HUES48 (cell line): ENCODE measurements around the gene CNBD2.

Experiments used
- H3K27ac ChIP-seq: one replicate; pipeline ENCODE4 v1.7.0; 2013; ENCODE audit warnings: low read depth, low read length, inconsistent platforms
- H3K27me3 ChIP-seq: 2 replicates; pipeline ENCODE4 v1.6.1; 2013; ENCODE audit warnings: mild to moderate bottlenecking, low read length; ENCODE audit not compliant: control insufficient read depth, insufficient read depth
- H3K36me3 ChIP-seq: 2 replicates; pipeline ENCODE4 v1.6.1; 2013; ENCODE audit warnings: low read length; ENCODE audit not compliant: control insufficient read depth, insufficient read depth
- H3K4me1 ChIP-seq: 2 replicates; pipeline ENCODE4 v1.6.1; 2013; ENCODE audit warnings: mild to moderate bottlenecking, low read length; ENCODE audit not compliant: control insufficient read depth, insufficient read depth
- H3K4me3 ChIP-seq: 2 replicates; pipeline ENCODE4 v1.5.1; 2013; ENCODE audit warnings: mild to moderate bottlenecking, low read depth, low read length
- H3K9ac ChIP-seq: 2 replicates; pipeline ENCODE4 v1.6.1; 2013; ENCODE audit warnings: mild to moderate bottlenecking, low read depth, low read length, moderate library complexity
- H3K9me3 ChIP-seq: 2 replicates; pipeline ENCODE4 v1.6.1; 2013; ENCODE audit warnings: low read length; ENCODE audit not compliant: control insufficient read depth, insufficient read depth

Gene CNBD2

DNA sequence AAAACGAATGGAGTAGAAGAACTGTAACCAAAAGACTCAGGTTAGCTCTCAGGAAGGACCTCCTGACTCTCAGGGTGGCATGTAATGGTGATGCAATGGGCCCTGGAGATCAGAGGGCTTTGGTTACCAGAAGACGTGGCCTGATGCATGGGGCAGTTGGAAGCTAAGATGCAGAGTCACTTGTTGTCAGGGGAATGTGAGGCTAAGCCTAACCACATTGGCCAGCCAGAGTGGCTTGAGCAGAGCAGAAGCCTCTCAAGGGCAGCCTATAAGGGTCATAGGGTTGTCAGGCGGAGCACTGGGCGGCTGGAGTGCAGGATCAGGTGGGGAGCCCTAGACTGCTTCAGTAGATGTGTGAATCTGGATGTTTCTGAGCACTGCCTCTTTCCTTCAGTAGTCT is 5.9 kb downstream of the CNBD2 start:
- H3K4me3 ChIP-seq, result no peak overlapping the region
- no peaks in the 10 kb centered on the region for H3K27me3 ChIP-seq
- H3K27ac ChIP-seq, result no peak overlapping the region
- no peaks in the 10 kb centered on the region for H3K9me3 ChIP-seq
- H3K36me3 ChIP-seq, result no peaks in the 10 kb centered on the region
- H3K9ac ChIP-seq, result no peak overlapping the region
- no peaks in the 10 kb centered on the region for H3K4me1 ChIP-seq

DNA sequence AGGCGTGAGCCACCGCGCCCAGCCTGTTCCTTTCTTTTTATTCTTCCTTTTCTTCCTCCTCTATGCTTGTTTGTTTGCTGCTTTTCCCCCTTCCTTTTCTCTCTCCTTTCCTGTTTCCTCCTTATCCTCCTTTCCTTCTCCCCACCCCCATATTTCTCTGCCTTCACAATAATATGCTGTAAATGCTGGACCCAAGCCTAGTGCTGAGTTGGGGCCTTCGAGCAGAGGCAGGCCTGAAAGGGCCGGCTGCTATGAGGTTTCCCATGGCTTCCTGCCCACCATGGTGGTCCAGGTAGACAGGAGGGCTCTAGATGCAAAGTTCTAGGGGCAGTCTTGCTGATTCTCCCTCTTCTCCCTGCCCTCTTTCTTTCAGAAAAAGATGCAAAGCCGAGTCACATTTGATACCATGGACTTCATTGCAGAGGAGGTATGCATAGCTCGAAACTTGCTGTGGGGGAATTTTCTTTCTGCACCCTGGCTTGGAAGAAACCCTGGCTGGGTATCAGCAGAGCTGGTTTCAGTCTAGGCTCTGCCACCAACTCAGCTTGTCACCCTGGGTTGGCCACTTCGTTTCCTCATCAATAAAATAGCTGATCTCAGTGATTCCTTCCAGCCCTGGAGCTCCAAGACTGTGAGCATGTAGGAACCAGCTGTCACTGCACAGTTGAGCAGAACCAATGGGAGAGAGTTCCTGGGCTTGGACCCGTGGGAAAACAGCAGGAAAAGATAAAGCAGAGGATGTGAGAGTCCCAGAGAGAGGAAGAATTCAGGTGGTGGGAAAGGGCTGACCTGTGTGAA is 7.4 kb downstream of the CNBD2 start:
- Histone ChIP-seq H3K27me3 (no peaks in the 10 kb centered on the region), H3K27ac (no peak overlapping the region), H3K4me1 (no peaks in the 10 kb centered on the region)

DNA sequence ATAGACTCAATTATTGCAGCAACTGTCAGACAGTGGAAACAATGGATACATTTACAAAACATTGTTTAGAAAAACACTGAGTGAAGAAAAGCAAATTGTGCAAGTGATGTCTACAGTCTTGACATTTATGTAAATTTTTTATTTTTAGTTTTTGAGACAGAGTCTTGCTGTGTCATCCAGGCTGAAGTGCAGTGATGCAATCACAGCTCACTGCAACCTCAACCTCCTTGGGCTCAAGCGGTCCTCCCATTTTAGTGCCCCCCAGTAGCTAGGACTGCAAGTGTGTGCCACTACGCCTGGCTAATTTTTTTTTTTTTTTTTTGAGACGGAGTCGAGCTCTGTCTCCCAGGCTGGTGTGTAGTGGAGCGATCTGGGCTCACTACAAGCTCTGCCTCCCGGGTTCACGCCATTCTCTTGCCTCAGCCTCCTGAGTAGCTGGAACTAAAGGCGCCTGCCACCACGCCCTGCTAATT is 9.7 kb downstream of the CNBD2 start:
- H3K27me3 ChIP-seq, result no peaks in the 10 kb centered on the region
- no peaks in the 10 kb centered on the region for H3K4me1 ChIP-seq
- no peaks in the 10 kb centered on the region for H3K36me3 ChIP-seq
- H3K27ac ChIP-seq, result no peak overlapping the region
- H3K9me3 ChIP-seq, result no peaks in the 10 kb centered on the region
- H3K9ac ChIP-seq, result no peak overlapping the region
- H3K4me3 ChIP-seq, result no peak overlapping the region

More for the DNA sequence above, 7.4 kb downstream of the CNBD2 start:
- no peak overlapping the region for H3K9ac ChIP-seq
- no peaks in the 10 kb centered on the region for H3K36me3 ChIP-seq
- H3K9me3 ChIP-seq, result no peaks in the 10 kb centered on the region
- H3K4me3 ChIP-seq, result no peak overlapping the region

DNA sequence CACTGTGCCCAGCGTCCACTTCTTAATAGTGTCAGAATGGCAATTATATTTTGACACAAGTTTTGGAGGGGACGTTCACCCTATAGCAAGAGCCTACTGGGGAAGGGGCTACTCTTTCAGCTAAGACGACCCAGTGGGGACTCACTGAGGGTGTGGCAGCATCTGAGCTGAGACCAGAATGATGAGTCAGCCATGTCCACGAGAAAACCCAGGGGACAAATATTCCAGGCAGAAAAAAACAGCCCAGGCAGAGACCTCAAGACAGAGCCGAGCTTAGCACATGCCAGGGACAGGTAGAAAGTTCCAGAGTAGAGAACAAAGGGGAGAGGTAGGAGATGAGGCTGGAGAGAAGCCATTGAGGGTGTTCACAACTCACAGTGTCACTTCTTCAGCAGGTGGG is 11.2 kb downstream of the CNBD2 start:
- Histone ChIP-seq H3K27me3 (no peaks in the 10 kb centered on the region), H3K27ac (no peak overlapping the region), H3K9me3 (no peaks in the 10 kb centered on the region), H3K36me3 (no peaks in the 10 kb centered on the region), H3K4me1 (no peaks in the 10 kb centered on the region), H3K4me3 (no peak overlapping the region), H3K9ac (no peak overlapping the region)

DNA sequence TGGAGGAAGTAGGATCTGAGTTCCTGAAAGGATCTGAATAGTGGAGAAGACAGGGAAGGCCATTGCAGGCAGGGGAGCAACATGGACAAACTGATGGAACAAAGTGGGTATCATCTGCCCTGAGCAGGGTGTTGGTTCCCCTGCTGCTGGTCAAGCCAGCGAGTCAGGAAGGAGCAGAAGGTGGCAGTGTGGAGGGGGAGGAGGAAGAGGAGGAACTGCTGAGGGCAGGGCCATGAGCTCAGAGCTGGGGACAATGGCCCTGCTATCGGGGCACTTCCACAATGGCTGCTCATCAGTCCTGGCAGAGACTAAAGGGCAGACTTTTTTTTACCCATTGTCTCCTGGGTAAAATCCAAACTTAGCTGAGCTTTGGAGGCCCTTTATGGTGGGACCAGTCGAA is 13.6 kb downstream of the CNBD2 start:
- Histone ChIP-seq H3K4me3 (no peak overlapping the region), H3K9ac (no peak overlapping the region), H3K27me3 (no peaks in the 10 kb centered on the region), H3K36me3 (no peaks in the 10 kb centered on the region), H3K27ac (no peak overlapping the region), H3K9me3 (no peaks in the 10 kb centered on the region), H3K4me1 (no peaks in the 10 kb centered on the region)

DNA sequence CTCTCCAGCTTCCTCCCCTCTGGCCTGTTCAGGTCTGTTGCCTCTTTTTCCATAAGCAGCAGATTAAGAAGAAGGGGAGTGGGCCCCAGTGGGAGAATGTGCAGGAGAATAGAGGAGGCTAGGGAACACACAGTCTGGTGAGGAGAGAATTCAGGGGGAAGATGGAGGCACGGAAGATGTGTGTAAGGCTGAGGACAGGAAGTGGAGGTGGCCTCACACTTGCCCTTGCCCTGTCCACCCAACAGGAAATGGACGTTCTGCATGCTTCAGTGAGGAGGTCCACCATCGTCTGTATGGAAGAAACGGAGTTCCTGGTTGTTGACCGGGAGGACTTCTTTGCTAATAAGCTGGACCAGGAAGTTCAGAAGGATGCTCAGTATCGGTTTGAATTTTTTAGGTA is 16.0 kb downstream of the CNBD2 start:
- no peak overlapping the region for H3K27ac ChIP-seq
- H3K27me3 ChIP-seq, result no peaks in the 10 kb centered on the region
- H3K9ac ChIP-seq, result no peak overlapping the region
- H3K9me3 ChIP-seq, result no peaks in the 10 kb centered on the region
- H3K4me3 ChIP-seq, result no peak overlapping the region
- H3K36me3 ChIP-seq, result no peaks in the 10 kb centered on the region
- no peaks in the 10 kb centered on the region for H3K4me1 ChIP-seq

DNA sequence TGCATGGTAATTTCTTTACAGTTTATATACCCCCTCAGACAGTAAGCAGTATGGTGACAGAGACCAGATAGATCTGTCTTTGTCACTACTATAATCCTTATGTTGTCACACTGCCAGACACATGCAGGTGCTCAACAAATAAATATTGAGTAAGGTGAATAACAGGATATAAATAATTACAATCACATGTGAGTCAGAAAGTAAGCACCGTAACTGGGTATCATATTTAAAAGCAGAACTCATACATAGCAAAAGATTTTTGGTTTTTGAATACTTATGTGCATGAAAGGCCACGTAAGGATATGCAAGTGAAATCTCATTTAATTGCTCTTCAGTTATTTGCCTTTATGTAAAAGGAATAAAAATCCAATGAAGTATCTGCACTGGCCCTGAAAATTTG is 17.4 kb downstream of the CNBD2 start:
- Histone ChIP-seq H3K4me3 (no peak overlapping the region), H3K27ac (no peak overlapping the region), H3K9ac (no peak overlapping the region), H3K9me3 (no peaks in the 10 kb centered on the region), H3K36me3 (no peaks in the 10 kb centered on the region), H3K4me1 (no peaks in the 10 kb centered on the region), H3K27me3 (no peaks in the 10 kb centered on the region)

DNA sequence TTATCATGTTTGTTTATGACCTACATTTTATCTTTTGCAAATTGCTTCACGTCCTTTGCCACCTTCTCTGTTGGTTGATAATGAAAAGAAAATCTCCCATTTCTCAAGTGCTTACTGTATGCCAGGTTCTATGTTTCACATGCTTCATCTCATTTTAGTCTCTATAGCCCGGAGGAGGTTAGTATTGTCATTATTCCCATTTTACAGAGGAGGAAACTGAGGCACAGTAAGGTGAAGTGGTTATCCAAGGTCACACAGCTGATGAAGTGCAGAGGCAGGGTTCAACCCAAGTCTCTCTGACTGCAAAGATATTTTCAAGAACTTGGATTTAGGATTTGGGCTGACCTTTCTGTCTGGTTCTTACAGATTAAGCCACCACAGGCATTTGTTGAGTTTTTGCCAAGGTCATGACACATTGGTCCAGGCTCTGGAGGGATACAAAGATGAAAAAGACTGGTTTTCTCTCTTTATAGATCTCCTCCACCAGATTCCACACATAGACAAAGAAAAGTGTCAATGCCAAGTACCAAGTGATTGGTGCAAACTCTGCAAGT is 20.6 kb downstream of the CNBD2 start:
- Histone ChIP-seq H3K27ac (no peak overlapping the region), H3K4me1 (peaks cover 6% of the 10 kb centered on the region), H3K9ac (no peak overlapping the region), H3K36me3 (no peaks in the 10 kb centered on the region), H3K27me3 (no peaks in the 10 kb centered on the region), H3K4me3 (no peak overlapping the region), H3K9me3 (no peaks in the 10 kb centered on the region)

DNA sequence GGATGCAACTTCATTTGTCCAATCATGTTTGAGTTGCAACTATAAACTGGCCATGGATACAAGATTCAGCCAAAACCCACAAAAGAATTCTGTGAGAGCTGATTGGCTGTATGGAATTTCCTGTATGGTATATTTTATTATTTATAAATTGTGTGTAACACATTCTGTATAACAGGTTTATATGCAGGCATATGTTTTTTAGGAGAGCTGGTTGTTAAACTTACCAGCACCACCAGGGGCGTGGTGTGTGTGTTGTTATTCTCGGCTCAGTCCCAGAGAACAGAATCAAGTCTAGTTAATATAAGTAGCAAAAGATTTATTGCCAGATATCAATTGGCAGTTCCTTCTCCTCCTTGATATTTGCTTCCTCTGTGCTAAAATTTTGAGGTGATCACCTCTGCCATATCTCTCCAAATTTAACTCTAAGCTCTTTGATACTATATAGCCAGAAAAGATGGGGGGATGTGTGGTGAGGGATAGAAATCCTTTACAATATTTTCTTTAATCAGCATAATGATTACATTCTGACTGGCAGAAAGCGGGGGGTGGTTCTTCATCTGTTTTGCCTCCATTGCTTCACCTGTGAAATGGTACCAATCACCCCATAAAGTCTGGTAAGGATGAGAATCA is 22.9 kb downstream of the CNBD2 start:
- Histone ChIP-seq H3K9ac (no peak overlapping the region), H3K27ac (no peak overlapping the region), H3K9me3 (no peaks in the 10 kb centered on the region), H3K27me3 (no peaks in the 10 kb centered on the region), H3K4me3 (no peak overlapping the region), H3K4me1 (peaks cover 6% of the 10 kb centered on the region), H3K36me3 (no peaks in the 10 kb centered on the region)

DNA sequence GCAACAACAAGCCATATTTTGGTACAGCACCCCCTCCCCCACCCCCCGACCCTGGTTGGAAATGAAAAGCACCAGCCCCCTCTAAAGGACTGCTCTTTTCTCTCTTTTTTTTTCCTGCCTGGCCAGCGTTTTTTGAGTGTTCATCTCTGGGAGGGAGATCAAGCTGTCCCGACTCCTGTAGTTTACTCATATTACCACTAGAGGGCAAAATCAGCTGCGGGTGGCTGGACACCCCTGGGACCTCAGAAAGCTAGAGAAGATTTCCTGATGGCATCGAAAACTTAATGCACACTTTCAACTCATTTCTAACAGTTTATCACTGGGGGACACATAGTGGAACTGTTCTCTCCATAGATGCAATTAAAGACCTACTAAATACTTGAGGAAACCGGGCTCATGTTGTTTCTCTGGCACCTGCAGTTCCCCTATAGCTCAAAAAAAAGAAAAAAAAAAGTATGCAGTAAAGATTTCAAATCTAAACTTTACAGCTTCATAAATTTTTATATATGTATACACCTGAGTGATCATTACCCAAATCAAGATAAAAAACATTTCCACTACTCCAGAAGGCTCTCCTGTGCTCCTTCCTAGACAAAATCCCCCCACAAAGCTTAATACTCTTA is 24.4 kb downstream of the CNBD2 start:
- Histone ChIP-seq H3K4me1 (peaks cover 6% of the 10 kb centered on the region), H3K4me3 (no peak overlapping the region), H3K36me3 (no peaks in the 10 kb centered on the region), H3K27ac (no peak overlapping the region), H3K27me3 (no peaks in the 10 kb centered on the region), H3K9me3 (no peaks in the 10 kb centered on the region), H3K9ac (no peak overlapping the region)

DNA sequence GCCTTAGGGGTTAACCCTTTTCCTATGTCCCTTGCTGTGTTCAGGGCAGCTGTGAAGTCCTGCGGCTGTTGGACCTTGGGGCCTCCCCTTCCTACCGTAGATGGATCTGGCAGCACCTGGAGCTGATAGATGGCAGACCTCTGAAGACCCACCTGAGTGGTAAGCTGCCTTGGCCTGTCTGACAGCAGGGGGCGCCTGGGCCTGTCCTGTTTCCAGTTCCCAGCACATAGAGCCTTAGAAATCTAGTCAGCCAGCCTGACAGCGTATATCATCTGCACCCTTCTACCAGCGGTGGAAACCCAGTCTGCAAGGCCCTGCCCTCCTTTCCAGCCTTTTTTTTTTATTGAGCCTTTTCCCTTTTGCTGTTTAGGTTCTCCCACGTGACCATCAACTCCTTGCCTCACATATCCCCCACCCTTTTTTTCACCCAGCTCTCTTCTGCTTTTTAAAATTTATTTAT is 26.6 kb downstream of the CNBD2 start:
- Histone ChIP-seq H3K9me3 (no peaks in the 10 kb centered on the region), H3K27me3 (no peaks in the 10 kb centered on the region), H3K27ac (no peak overlapping the region), H3K9ac (no peak overlapping the region), H3K36me3 (no peaks in the 10 kb centered on the region), H3K4me1 (peaks cover 6% of the 10 kb centered on the region), H3K4me3 (no peak overlapping the region)
